Dendritic cell treated with granulocyte-macrophage colony-stimulating factor and Interleukin-4, amounts not matched to agents 40 ng/mL and 50 ng/mL, for 4 days (primary cell): ENCODE results near the gene DNHD1.

ENCODE experiments used
- H3K27ac Mint-ChIP-seq: one replicate; pipeline ENCODE4 v1.8.0; 2022; ENCODE audit warnings: mild to moderate bottlenecking, mixed read lengths
- H3K27me3 Mint-ChIP-seq: one replicate; pipeline ENCODE4 v1.8.0; 2022; ENCODE audit warnings: mild to moderate bottlenecking, mixed read lengths
- H3K36me3 Mint-ChIP-seq: one replicate; pipeline ENCODE4 v1.8.0; 2022; ENCODE audit warnings: low read depth, mixed read lengths
- H3K4me1 Mint-ChIP-seq: one replicate; pipeline ENCODE4 v1.8.0; 2022; ENCODE audit warnings: low read depth, mixed read lengths
- H3K4me3 Mint-ChIP-seq: one replicate; pipeline ENCODE4 v1.8.0; 2022; ENCODE audit warnings: mild to moderate bottlenecking, moderate library complexity, mixed read lengths
- H3K9me3 Mint-ChIP-seq: one replicate; pipeline ENCODE4 v1.8.0; 2022; ENCODE audit warnings: mixed read lengths
- intact Hi-C: fragments of 100-400 bp; cut with micrococcal nuclease; formaldehyde crosslinking; loops from one replicate; pipeline ENCODE4 v1.15.0; 2022

DNHD1 gene

DNA sequence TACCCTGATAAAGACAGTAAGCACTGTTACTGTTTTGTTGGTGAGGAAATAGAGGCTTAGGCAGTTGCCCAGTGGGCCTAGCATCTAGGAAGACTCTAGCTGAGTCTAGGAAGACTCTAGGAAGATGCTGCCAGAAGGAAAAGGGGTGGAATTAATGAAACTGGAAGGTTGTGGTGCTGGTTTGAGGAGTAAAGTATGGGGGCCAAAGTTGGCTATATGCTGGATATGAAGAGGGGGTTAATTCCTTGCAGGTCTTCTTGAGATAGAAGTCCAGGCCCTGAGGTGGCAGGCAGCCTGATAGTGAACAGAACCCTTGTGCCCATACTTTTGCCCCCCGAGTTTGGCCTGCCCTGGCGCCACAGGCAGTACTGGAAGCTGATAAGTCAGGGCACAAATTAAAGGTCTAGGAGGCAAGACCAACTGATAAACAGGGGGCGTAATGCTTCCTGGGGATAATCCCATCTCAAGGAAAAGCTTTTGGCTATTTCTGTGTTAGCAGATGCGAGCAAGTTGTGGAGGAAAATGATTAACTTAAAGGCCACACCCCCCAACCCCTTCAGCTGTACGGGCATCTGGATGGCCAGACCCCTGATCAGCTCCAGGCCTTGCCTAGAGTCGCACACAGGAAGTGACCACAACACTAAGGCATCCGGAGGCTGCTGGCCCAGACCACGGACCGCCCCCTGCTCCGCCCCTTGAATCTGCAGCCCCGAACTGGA, 109.5 kb downstream of the DNHD1 start:
- no peak overlapping the region for H3K27ac Mint-ChIP-seq
- peaks cover 37% of the 10 kb centered on the region for H3K4me1 Mint-ChIP-seq
- no peaks in the 10 kb centered on the region for H3K27me3 Mint-ChIP-seq
- intact Hi-C loops = loop anchor here (10.0 kb wide), 2 partner anchors 72 to 222 kb away; no protein-coding TSS in a partner anchor
- H3K9me3 Mint-ChIP-seq = no peaks in the 10 kb centered on the region
- H3K36me3 Mint-ChIP-seq = peaks cover 50% of the 10 kb centered on the region
- no peak overlapping the region for H3K4me3 Mint-ChIP-seq

DNA sequence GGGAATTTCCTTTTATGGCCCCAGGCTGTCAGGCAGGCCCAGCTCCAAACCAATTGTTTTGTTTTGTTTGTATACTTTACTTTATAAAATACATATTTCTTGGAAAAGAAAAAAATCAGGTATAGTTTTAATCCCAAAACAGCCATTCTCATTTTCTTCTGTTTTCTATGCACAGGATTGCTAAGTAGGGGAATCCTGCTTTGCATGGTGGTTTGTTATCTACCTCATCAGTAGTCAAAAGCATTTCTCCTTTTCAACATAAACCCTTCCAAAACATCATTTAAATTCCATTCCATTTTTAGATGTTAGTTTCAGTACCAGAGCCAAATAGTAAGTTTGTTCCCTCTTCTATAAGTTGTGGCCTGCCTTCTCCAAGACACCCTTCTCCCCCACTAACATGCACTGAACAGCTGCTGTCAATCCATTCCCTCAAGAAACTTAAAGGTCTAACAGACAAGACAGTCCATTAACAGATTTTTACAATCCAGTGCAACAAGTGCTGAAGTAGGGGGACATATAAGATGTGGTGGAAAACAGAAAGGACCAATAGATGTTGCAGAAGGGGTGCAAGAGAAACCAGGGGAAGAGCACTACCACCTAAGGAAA, 110.2 kb downstream of the DNHD1 start:
- Mint-ChIP-seq H3K4me1 (peaks cover 37% of the 10 kb centered on the region), H3K4me3 (no peak overlapping the region), H3K27ac (peak overlapping the region; percentile 14), H3K27me3 (no peaks in the 10 kb centered on the region), H3K9me3 (no peaks in the 10 kb centered on the region), H3K36me3 (peaks cover 45% of the 10 kb centered on the region)
- intact Hi-C loops = loop anchor here (10.0 kb wide), 2 partner anchors 72 to 222 kb away; no protein-coding TSS in a partner anchor

DNA sequence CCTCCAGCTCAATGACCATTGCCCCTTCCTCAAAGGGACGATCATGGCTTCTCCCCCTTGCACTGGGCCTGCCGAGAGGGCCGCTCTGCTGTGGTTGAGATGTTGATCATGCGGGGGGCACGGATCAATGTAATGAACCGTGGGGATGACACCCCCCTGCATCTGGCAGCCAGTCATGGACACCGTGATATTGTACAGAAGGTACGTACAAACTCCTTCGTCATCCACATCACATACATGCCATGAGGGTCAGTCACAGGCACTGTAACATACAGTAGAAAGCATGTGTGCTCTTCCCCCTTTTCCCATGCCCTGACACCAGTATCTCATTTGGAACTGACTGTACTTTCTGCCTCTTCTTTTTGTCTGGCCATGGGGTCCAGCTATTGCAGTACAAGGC, 110.9 kb downstream of the DNHD1 start:
- no peaks in the 10 kb centered on the region for H3K9me3 Mint-ChIP-seq
- H3K4me3 Mint-ChIP-seq = no peak overlapping the region
- H3K27me3 Mint-ChIP-seq = no peaks in the 10 kb centered on the region
- intact Hi-C loops = loop anchor here (10.0 kb wide), 2 partner anchors 73 to 223 kb away; no protein-coding TSS in a partner anchor
- H3K27ac Mint-ChIP-seq = no peak overlapping the region
- peaks cover 37% of the 10 kb centered on the region for H3K4me1 Mint-ChIP-seq
- peaks cover 45% of the 10 kb centered on the region for H3K36me3 Mint-ChIP-seq

DNA sequence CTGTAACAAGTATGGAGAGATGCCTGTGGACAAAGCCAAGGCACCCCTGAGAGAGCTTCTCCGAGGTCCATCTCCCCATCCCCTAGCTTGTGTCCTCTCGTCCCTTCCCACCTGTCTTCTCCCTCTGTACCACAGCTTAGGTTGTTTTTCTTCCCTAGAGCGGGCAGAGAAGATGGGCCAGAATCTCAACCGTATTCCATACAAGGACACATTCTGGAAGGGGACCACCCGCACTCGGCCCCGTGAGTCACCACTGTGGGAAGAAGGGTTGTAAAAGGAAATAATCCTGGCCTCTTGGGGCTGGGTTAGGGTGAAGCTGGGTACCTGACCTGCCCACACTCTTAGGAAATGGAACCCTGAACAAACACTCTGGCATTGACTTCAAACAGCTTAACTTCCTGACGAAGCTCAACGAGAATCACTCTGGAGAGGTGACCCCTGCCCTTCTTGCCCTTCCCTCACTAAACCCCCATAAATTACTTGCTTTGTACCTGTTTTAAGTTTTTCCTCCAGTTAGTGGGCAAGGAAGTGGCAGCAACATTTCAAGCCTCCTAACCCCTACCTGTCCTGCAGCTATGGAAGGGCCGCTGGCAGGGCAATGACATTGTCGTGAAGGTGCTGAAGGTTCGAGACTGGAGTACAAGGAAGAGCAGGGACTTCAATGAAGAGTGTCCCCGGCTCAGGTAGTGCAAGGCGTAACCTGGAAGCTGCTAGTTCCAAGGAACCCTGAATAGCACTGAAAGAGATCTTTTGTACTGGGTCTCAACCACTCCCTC, 111.8 kb downstream of the DNHD1 start:
- H3K4me1 Mint-ChIP-seq = peaks cover 37% of the 10 kb centered on the region
- H3K36me3 Mint-ChIP-seq = peaks cover 45% of the 10 kb centered on the region
- no peaks in the 10 kb centered on the region for H3K9me3 Mint-ChIP-seq
- no peak overlapping the region for H3K27ac Mint-ChIP-seq
- intact Hi-C loops = loop anchor here (10.0 kb wide), 2 partner anchors 74 to 224 kb away; no protein-coding TSS in a partner anchor
- no peaks in the 10 kb centered on the region for H3K27me3 Mint-ChIP-seq
- no peak overlapping the region for H3K4me3 Mint-ChIP-seq

DNA sequence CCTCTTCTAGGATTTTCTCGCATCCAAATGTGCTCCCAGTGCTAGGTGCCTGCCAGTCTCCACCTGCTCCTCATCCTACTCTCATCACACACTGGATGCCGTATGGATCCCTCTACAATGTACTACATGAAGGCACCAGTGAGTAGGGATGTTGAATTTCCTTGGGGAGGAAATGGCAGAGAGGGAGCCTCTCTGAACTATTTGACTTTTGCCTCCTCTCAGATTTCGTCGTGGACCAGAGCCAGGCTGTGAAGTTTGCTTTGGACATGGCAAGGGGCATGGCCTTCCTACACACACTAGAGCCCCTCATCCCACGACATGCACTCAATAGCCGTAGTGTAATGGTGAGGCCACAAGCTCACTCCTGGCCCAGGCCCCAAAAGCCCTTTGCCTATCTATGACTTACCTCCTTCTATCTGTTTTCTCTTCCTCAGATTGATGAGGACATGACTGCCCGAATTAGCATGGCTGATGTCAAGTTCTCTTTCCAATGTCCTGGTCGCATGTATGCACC, 112.5 kb downstream of the DNHD1 start:
- no peaks in the 10 kb centered on the region for H3K9me3 Mint-ChIP-seq
- peaks cover 37% of the 10 kb centered on the region for H3K4me1 Mint-ChIP-seq
- H3K4me3 Mint-ChIP-seq = no peak overlapping the region
- intact Hi-C loops = loop anchor here (5.0 to 10.0 kb wide), 3 partner anchors 75 to 372 kb away; partner anchors contain the start of gene CNGA4
- H3K27ac Mint-ChIP-seq = no peak overlapping the region
- peaks cover 45% of the 10 kb centered on the region for H3K36me3 Mint-ChIP-seq
- H3K27me3 Mint-ChIP-seq = no peaks in the 10 kb centered on the region

DNA sequence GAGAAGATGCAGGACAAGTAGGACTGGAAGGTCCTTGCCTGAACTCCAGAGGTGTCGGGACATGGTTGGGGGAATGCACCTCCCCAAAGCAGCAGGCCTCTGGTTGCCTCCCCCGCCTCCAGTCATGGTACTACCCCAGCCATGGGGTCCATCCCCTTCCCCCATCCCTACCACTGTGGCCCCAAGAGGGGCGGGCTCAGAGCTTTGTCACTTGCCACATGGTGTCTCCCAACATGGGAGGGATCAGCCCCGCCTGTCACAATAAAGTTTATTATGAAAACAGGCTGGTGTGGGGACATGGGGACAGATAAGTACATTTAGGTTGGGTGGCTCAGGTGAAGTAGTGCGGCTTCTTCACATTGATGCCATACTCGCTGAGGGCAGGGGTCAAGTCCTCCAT, 113.5 kb downstream of the DNHD1 start:
- H3K4me1 Mint-ChIP-seq = peaks cover 37% of the 10 kb centered on the region
- no peaks in the 10 kb centered on the region for H3K9me3 Mint-ChIP-seq
- intact Hi-C loops = loop anchor here (5.0 kb wide), 1 partner anchor 373 kb away; the partner anchor contains the start of gene CNGA4
- H3K4me3 Mint-ChIP-seq = peak overlapping the region; percentile 85
- H3K36me3 Mint-ChIP-seq = peaks cover 45% of the 10 kb centered on the region
- no peaks in the 10 kb centered on the region for H3K27me3 Mint-ChIP-seq
- no peak overlapping the region for H3K27ac Mint-ChIP-seq

DNA sequence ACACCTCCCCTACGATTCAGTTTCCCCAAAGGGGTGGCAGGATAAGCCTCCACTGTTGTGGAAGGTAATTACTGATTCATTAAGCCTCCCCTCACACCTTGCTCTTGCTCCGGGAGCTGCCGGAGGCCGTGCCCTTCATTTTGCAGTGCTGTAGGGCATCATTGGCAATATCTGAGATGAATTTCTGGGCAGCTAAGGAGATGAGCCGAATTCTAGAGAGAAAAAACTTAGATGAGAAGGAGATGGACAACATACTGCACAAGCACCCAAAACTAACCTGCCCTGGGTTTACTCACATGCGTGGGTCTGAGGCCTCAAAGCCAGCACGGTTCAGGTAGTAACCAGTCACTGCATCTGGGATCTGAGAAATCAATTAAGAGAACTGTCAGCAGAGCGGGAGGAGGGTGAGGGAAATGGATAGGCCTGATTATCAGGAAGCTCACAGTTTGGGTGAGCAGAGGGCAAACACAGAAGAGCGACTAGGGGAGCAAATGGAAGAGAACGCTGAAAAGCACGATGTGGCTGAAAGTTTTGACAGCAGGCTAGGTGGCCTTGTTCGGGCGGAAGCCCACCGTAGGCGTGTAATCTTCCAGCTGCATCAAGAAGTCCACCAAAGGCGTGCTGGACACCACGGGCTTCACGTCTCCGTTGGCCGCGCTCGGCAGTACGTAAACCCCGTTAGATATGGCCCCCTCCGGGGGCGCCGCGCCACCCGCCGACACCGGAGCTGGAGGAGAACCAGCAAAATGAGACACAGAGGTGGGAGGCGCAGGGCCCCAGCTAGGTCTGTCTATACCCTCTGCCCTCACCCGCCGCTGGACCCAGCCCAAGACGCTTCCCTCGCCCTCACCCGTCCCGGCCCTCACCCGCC, 114.2 kb downstream of the DNHD1 start:
- H3K36me3 Mint-ChIP-seq = peaks cover 45% of the 10 kb centered on the region
- H3K27me3 Mint-ChIP-seq = no peaks in the 10 kb centered on the region
- H3K4me1 Mint-ChIP-seq = peaks cover 37% of the 10 kb centered on the region
- H3K4me3 Mint-ChIP-seq = peak overlapping the region; percentile 85
- no peak overlapping the region for H3K27ac Mint-ChIP-seq
- intact Hi-C loops = loop anchor here (5.0 kb wide), 1 partner anchor 374 kb away; the partner anchor contains the start of gene CNGA4
- H3K9me3 Mint-ChIP-seq = no peaks in the 10 kb centered on the region

DNA sequence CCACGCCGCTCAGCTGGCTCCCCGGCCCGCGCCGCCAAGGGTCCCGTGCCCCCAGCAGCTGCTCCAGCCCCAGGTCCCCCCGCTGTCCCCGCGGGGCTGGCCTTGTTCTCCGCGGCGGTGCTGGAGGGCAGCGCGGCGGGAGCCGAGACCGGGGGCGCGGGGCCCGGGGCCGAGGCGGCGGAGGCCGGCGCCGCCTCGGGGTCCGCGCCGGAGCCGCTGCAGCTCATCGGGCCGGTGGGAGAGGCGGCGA, 114.8 kb downstream of the DNHD1 start:
- H3K9me3 Mint-ChIP-seq = no peaks in the 10 kb centered on the region
- intact Hi-C loops = loop anchor here (1.0 to 5.0 kb wide), 2 partner anchors 8 to 375 kb away; partner anchors contain the start of gene CNGA4
- peaks cover 37% of the 10 kb centered on the region for H3K4me1 Mint-ChIP-seq
- peaks cover 45% of the 10 kb centered on the region for H3K36me3 Mint-ChIP-seq
- no peak overlapping the region for H3K27ac Mint-ChIP-seq
- H3K27me3 Mint-ChIP-seq = no peaks in the 10 kb centered on the region
- H3K4me3 Mint-ChIP-seq = peak overlapping the region; percentile 85

DNA sequence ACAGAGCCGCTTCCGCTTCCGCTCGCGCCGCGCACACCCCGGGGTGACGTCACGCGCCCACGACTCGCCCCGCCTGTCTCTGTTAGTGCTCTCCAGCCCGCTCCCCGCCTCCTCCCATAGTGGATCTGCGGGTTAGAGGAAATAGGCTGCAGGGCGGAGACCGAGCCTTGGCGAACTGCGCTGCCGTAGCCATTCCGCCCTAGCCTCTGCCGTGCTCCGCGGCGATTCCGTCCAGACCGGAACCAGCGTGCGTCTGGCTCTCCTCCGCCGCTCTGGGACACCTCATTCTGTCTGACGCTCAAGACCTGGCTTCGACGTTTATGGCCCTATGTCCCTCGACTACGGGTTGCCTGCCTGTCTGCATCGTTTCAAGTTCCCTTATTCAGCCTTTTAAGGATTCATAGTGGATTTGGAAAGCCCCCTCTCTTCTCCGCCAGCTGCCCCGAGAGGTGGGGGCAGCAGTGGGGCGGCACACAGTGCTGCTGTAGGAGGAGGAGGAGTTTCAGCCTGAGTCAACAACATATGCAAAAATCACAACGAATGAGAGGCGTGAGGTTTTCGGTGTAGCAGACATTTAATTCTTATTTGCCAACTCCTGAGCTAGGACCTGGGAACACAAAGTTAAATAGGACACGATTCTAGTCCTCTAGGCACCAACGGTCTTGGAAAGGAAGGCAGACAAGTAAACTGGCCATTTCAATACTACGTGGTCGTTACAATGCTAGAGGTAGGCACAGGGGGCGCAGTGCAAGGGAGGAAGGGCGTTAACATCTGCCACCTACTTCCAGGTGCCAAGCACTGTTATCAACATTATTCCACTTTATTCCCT, 115.3 kb downstream of the DNHD1 start, which contains the start of gene TAF10:
TSS of gene TAF10 (minus strand) at position 4 of the 829 bp plus-strand sequence. CDS start 27 bp downstream, outside the sequence.
- peaks cover 43% of the 10 kb centered on the region for H3K36me3 Mint-ChIP-seq
- H3K27me3 Mint-ChIP-seq = no peaks in the 10 kb centered on the region
- no peaks in the 10 kb centered on the region for H3K9me3 Mint-ChIP-seq
- H3K4me3 Mint-ChIP-seq = peak within 1 kb of the TSS; percentile 85
- peaks cover 35% of the 10 kb centered on the region for H3K4me1 Mint-ChIP-seq
- intact Hi-C loops = loop anchor here (1.0 to 5.0 kb wide), 2 partner anchors 8 to 375 kb away; partner anchors contain the start of gene CNGA4
- H3K27ac Mint-ChIP-seq = no peak within 1 kb of the TSS

DNA sequence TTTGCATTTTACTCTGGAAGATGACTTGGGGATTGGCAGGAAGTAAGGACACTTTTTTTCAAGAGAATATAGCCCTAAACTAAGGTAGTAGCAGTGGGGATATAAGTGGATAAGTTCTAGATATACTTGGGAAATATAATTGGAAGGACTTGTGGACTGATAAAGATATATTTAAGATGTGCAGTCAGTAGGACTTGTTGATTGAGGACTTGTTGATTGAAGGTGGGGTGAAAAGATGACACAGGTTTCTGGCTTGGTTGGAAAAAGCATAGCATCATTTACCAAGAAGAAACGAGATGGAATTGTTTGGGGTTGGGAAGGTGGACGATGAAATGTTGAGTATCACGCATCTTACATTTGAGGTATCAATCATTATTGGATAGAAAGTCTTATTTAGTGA, 116.4 kb downstream of the DNHD1 start:
- H3K4me1 Mint-ChIP-seq = peaks cover 30% of the 10 kb centered on the region
- H3K27ac Mint-ChIP-seq = no peak overlapping the region
- no peaks in the 10 kb centered on the region for H3K9me3 Mint-ChIP-seq
- intact Hi-C loops = loop anchor here (5.0 kb wide), 1 partner anchor 376 kb away; the partner anchor contains the start of gene CNGA4
- no peaks in the 10 kb centered on the region for H3K27me3 Mint-ChIP-seq
- H3K4me3 Mint-ChIP-seq = no peak overlapping the region
- H3K36me3 Mint-ChIP-seq = peaks cover 32% of the 10 kb centered on the region

DNA sequence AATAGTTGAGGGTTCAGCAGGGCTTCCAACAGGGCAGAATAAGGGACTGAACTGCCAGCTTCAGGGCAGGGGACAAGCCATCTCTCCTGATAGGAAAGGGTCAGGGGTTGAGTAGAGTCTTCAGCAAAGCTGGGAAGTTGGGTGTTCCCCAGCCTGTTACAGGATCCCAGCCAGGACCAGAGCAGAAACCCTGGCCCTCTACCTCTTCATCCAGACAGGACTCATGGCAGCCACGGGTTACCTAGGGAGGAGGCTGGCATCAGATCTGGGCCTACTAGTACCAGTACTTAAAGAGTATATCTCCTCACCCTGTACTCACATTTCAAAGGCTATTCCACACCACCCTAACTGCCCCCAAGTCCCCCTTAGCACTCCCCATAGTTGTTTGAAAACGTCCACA, 117.4 kb downstream of the DNHD1 start:
- H3K4me1 Mint-ChIP-seq = peaks cover 22% of the 10 kb centered on the region
- no peaks in the 10 kb centered on the region for H3K27me3 Mint-ChIP-seq
- no peaks in the 10 kb centered on the region for H3K9me3 Mint-ChIP-seq
- peaks cover 23% of the 10 kb centered on the region for H3K36me3 Mint-ChIP-seq
- H3K4me3 Mint-ChIP-seq = no peak overlapping the region
- H3K27ac Mint-ChIP-seq = no peak overlapping the region
- intact Hi-C loops = loop anchor here (5.0 kb wide), 1 partner anchor 377 kb away; the partner anchor contains the start of gene CNGA4

DNA sequence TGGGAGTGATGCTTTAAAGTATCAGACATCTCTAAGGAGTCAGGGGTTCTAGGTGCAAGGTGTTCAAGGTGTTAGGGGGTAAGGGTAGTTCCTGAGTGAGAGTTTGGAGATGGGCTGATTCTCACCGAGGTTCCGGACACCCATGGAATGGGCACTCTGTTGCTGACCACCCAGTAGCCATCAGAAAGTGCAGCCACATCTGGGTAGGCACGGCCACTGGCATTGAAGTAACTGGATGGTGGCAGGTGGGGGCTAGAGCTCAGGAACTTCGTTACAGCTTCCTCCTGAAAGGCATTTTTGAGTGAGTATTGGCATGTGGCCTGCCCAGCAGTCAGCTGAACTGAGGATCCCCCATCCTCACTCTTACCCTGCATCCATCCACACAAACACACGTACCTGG, 118.0 kb downstream of the DNHD1 start:
- Mint-ChIP-seq H3K36me3 (peaks cover 17% of the 10 kb centered on the region), H3K9me3 (no peaks in the 10 kb centered on the region), H3K27ac (no peak overlapping the region), H3K27me3 (no peaks in the 10 kb centered on the region), H3K4me3 (no peak overlapping the region), H3K4me1 (peaks cover 16% of the 10 kb centered on the region)
- intact Hi-C loops = loop anchor here (5.0 kb wide), 1 partner anchor 133 kb away; the partner anchor contains the start of genes ARFIP2 and TIMM10B
